Esophagus squamous epithelium (tissue), 4 donors: ENCODE results near the gene LINC00237.

Source experiments
- POLR2A ChIP-seq, 4 donors: fragments of 450-650 bp; IDR thresholded peaks; one replicate each; pipeline ENCODE4 v1.6.1; 2017; ENCODE audit warnings: antibody characterized with exemption in 4 of 4, mild to moderate bottlenecking in 4 of 4, moderate library complexity in 3 of 4
- TF ChIP-seq, protein P1 (sequence below), 6 experiments: fragments of 450-650 bp in 4 of 6; fragments of 200-600 bp in 2 of 6; sonication (generic) in 2 of 6; IDR thresholded peaks; one replicate each; pipeline ENCODE4 v1.5.1; 2016 to 2019; ENCODE audit warnings: antibody characterized with exemption in 6 of 6, mild to moderate bottlenecking in 4 of 6, moderate library complexity in 4 of 6

DNA sequence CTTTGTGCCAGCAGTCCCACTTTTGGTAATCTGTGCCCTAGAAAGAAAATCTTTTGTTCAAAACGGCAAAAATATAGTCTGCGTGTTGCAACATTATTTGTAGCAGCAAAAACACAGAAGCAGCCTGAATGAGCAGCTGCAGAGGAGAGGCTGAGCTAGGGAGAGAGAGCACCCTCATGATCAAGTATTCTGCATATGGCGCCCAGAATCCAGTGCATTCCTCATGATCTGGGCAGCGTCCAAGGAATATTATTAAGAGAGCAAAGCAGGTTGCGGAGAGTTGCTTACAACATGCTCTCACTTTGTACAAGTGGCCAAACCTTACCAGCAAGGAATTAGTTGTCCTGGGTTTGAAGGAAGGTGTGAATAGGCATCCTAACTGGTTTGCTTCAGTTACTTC is 45.6 kb upstream of the LINC00237 start:
- TF ChIP-seq, protein P1, sequence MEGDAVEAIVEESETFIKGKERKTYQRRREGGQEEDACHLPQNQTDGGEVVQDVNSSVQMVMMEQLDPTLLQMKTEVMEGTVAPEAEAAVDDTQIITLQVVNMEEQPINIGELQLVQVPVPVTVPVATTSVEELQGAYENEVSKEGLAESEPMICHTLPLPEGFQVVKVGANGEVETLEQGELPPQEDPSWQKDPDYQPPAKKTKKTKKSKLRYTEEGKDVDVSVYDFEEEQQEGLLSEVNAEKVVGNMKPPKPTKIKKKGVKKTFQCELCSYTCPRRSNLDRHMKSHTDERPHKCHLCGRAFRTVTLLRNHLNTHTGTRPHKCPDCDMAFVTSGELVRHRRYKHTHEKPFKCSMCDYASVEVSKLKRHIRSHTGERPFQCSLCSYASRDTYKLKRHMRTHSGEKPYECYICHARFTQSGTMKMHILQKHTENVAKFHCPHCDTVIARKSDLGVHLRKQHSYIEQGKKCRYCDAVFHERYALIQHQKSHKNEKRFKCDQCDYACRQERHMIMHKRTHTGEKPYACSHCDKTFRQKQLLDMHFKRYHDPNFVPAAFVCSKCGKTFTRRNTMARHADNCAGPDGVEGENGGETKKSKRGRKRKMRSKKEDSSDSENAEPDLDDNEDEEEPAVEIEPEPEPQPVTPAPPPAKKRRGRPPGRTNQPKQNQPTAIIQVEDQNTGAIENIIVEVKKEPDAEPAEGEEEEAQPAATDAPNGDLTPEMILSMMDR (IDR thresholded peaks at IDR 0.05) = no peak
- no peak for TF ChIP-seq POLR2A (IDR thresholded peaks at IDR 0.05)
